Measurements from ENCODE around the gene PLCB3.

PLCB3 gene

GRCh38 chr11:64251016-64251752 lies at the start of gene PLCB3:
TSS of gene PLCB3 (plus strand) at chr11:64251530. CDS start at chr11:64251650, 120 bp downstream.
- DNase-seq (ENCODE audit: low read depth), result peak; percentile 45

DNA sequence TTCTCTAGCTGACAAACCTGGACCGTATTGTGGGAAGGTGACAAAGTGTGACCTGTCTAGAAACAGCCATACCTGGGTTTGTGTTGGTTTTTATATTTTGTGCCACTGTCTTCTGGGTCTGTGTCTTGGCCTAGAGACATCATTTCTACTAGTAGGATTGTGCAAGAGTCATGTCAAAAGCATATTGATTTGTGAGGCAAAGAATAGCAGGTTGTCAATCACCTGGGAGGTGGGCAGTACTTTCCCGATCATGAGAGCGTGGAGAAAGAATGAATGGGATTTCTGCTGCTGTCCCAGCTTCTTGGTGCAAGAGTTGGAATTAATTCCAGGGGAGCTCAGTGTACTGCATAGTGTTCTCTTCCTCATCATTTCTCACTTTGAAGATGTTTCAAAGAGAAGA lies 49.8 kb upstream of the PLCB3 start:
- DNase-seq (ENCODE audit: low read depth), result no peak

- no peak for DNase-seq (ENCODE audit: low read depth)
Observed at GRCh38 chr11:64202992-64203391, 48.3 kb upstream of the PLCB3 start.

DNA sequence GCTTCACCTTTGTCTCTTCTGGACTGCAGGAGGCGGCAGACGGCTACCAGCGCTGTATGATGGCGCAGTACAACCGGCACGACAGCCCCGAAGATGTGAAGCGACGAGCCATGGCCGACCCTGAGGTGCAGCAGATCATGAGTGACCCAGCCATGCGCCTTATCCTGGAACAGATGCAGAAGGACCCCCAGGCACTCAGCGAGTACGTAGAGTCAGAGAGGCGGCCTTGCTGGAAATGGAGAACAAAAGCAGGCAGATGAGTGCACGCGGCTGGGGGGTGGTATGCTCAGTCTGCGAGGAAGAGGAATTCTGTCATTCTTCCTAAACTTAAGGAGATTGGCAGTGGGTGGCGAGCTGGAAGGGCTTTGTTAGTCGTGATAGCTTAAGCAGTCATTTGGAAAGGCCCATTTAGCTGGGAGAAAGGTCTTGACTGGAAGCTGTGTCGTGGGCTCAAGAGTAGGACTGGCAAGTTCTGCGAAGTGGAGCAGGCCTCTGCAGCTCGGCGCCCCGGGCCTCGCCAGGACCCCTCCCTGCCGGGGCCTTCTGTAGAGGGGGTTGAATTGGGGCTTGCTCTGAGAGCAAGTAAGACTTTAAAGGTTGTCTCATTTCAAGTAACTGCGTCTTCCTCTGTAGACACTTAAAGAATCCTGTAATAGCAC lies 47.8 kb upstream of the PLCB3 start:
- no peak for DNase-seq (ENCODE audit: low read depth)

- DNase-seq (ENCODE audit: low read depth), result no peak
Observed at GRCh38 chr11:64204080-64204440, 47.3 kb upstream of the PLCB3 start.

GRCh38 chr11:64204464-64204989 lies 46.8 kb upstream of the PLCB3 start:
- DNase-seq (ENCODE audit: low read depth), result peak; percentile 67

DNA sequence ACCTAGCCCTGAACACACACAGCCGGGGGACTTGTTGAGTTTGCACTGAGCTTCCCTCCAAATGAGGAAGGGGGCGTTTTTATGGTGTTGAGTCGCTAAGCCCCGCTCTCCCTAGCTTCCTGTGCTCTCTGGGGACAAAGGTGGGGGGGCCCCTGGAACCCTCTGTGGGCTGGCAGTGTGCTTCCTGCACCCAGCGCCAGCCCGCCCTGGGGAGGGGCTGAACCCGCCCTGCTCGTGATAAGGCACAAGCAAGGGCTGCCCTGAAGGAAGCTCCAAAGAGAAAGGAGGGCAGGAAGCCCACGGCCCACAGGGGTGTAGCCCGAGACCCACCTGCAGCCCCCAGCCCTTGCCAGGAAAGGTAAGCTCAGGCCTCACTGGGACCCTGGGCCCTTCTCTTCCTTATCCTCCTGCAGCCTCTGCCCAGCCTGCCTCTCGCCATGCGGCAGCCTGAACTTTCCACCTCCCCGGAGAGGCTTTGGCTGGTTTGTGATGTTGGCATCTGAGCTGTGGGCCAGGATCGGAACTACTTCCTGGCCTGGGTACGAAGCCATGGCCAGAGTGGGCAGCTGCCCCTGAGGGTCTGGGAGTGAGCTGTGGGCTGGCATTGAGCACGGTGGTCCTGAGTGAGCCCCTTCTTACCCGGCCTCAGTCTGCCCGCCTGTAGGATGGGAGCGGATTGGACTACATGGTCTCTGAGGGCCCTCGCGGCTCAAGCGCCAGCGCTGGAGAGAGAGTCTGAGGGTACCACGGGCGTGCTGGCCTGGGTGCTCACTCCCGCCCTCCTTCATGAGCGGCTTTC lies 44.7 kb upstream of the PLCB3 start, which contains the start of gene FERMT3:
Gene FERMT3, plus strand, starts transcription at position 265 of the 799 bp plus-strand sequence. CDS start 644 bp downstream, outside the sequence.
- DNase-seq (ENCODE audit: low read depth), result peak; percentile 59

- peak; percentile 59 for DNase-seq (ENCODE audit: low read depth)
Observed at GRCh38 chr11:64207256-64208085, 43.9 kb upstream of the PLCB3 start.

DNA sequence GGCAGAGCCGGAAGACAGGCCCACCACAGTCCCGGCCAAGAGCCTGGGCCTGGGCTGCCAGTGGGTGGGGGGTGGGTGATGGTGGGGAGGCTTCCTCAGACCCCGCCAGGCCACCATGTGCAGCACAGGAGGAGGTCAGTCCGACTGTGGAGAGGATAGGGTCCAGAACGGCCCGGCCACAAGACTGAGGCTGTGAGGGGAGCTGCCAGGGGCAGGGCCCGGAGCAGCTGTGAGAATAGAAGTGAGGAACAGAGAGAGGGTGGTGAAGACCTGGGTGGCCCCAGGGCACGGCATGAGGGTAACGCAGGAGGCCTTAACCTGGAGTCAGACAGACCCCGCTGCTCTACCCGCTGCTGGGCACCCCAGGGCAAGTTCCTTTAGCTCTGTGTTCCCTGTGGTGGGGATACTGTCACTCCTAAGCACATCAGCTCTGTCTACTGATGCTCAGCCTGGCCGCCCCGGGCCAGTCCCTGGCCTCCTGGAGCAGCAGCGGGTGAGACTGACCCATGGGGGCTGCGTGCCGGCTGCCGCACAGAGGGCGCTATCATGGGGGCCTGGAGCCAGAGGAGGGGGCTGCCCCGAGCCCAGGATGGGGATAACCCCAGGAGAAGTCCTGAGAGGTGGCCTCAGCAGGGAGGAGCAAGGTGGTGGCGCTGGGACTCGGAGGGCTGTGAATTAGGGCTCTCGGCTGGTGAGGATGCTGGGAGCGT lies 43.1 kb upstream of the PLCB3 start:
- no peak for DNase-seq (ENCODE audit: low read depth)

- no peak for DNase-seq (ENCODE audit: low read depth)
Observed at GRCh38 chr11:64208796-64209562, 42.4 kb upstream of the PLCB3 start.

GRCh38 chr11:64209563-64209843 lies 41.8 kb upstream of the PLCB3 start:
- DNase-seq (ENCODE audit: low read depth), result no peak

GRCh38 chr11:64210301-64211020 lies 40.9 kb upstream of the PLCB3 start:
- DNase-seq (ENCODE audit: low read depth), result no peak

GRCh38 chr11:64211181-64211872 lies 40.0 kb upstream of the PLCB3 start:
- DNase-seq (ENCODE audit: low read depth), result no peak

DNA sequence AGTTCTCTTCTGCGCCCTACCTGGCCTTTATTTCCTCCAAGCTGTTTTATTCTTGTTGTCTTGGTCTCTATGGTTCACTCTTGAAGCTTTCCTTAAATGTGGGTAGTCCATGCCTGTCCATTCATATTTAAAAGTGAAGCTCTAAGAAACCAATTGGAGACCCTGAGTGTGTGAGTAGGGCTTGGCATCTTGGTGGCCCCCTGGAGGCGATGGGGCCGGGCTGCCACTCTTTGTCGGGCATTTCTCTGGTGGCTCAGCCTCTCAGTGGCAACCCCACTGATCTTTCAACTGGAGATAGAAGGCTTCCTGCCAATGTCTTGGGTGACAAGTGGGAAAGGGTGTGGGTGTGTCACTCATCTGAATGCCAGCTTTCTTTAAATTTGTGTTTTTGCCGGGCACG lies 34.5 kb upstream of the PLCB3 start:
- DNase-seq (ENCODE audit: low read depth), result no peak

- DNase-seq (ENCODE audit: low read depth), result no peak
Observed at GRCh38 chr11:64218628-64219353, 32.5 kb upstream of the PLCB3 start.

- DNase-seq (ENCODE audit: low read depth), result no peak
Observed at GRCh38 chr11:64219354-64219684, 32.0 kb upstream of the PLCB3 start.

DNA sequence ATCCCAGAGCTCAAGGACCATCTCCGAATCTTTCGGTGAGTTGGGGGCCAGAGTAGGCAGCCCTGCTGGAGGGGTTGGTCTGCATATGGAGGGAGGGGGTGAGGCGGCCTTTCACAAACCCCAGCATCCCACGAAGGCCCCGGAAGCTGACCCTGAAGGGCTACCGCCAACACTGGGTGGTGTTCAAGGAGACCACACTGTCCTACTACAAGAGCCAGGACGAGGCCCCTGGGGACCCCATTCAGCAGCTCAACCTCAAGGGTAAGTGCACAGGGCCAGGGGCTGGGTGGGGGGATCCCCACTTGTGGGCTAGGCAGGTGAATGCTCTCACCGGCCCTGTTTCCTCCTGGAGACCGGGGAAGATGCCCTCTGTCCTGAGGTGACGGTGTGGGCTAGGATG lies 31.6 kb upstream of the PLCB3 start:
- DNase-seq (ENCODE audit: low read depth), result no peak

DNA sequence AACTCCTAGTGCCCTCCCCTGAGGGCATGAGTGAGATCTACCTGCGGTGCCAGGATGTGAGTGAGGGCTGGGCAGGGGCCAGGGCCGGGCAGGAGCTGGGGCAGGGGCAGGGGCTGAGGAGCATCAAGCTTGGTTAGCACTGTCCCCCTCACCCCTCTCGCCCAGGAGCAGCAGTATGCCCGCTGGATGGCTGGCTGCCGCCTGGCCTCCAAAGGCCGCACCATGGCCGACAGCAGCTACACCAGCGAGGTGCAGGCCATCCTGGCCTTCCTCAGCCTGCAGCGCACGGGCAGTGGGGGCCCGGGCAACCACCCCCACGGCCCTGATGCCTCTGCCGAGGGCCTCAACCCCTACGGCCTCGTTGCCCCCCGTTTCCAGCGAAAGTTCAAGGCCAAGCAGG lies 31.1 kb upstream of the PLCB3 start:
- DNase-seq (ENCODE audit: low read depth), result no peak

GRCh38 chr11:64220798-64221197 lies 30.5 kb upstream of the PLCB3 start:
- no peak for DNase-seq (ENCODE audit: low read depth)
